CD14-positive monocyte (primary cell): ENCODE measurements around the gene USP25. TPM values are rescaled to one million over a fixed set of nuclear protein-coding genes. Genes with fewer than 3 reads are reported as not detected.

Source experiments
- DNase-seq, 3 donors: peaks; one replicate each; pipeline ENCODE4 v3.0.0-alpha.2; 2011 to 2022
- H2AFZ ChIP-seq: 2 replicates; pipeline ENCODE4 v1.6.0; 2012; ENCODE audit warnings: mild to moderate bottlenecking, low read depth, low read length, inconsistent platforms; ENCODE audit not compliant: insufficient read depth, poor library complexity, severe bottlenecking
- H3K27ac ChIP-seq, 2 donors: 1 replicate in 1 of 2; 2 replicates in 1 of 2; pipeline ENCODE4 v1.5.1; 2012 to 2013; ENCODE audit warnings: low read length in 2 of 2, control low read depth in 1 of 2, inconsistent platforms in 1 of 2, low read depth in 1 of 2, mild to moderate bottlenecking in 1 of 2
- H3K27me3 ChIP-seq, 2 donors: one replicate each; pipeline versions ENCODE4 v1.6.0 to v1.6.1; 2011 to 2013; ENCODE audit warnings: low read length in 2 of 2; ENCODE audit not compliant: control insufficient read depth in 2 of 2, insufficient read depth in 2 of 2
- H3K36me3 ChIP-seq, 2 donors: replicated peaks in 1 of 2; 1 replicate in 1 of 2; 2 replicates in 1 of 2; pipeline versions ENCODE4 v1.5.1 to v1.6.1; 2012 to 2013; ENCODE audit warnings: low read length in 2 of 2, control low read depth in 1 of 2, inconsistent platforms in 1 of 2, mild to moderate bottlenecking in 1 of 2; ENCODE audit not compliant: insufficient read depth in 2 of 2, control insufficient read depth in 1 of 2
- H3K4me1 ChIP-seq, 2 donors: 1 replicate in 1 of 2; 2 replicates in 1 of 2; pipeline versions ENCODE4 v1.5.1 to v1.6.1; 2012 to 2013; ENCODE audit warnings: low read length in 2 of 2, control low read depth in 1 of 2, inconsistent platforms in 1 of 2, mild to moderate bottlenecking in 1 of 2, moderate library complexity in 1 of 2; ENCODE audit not compliant: insufficient read depth in 2 of 2, control insufficient read depth in 1 of 2
- H3K4me2 ChIP-seq: replicated peaks from 2 replicates; pipeline ENCODE3; 2012; ENCODE audit warnings: low read length, moderate library complexity, mild to moderate bottlenecking; ENCODE audit not compliant: poor library complexity, severe bottlenecking; ENCODE audit errors: extremely low read depth
- H3K4me3 ChIP-seq, 3 experiments: fragments of 200-600 bp in 1 of 3; sonication (generic) in 1 of 3; replicated peaks in 1 of 3; 1 replicate in 2 of 3; 2 replicates in 1 of 3; pipeline ENCODE4 v1.5.1; 2011 to 2013; ENCODE audit warnings: low read length in 3 of 3, mild to moderate bottlenecking in 3 of 3, control low read depth in 2 of 3, low read depth in 2 of 3, inconsistent platforms in 1 of 3, moderate library complexity in 1 of 3
- H3K79me2 ChIP-seq: 2 replicates; pipeline ENCODE4 v1.6.0; 2012; ENCODE audit warnings: mild to moderate bottlenecking, control low read depth, inconsistent platforms, low read length, moderate library complexity; ENCODE audit not compliant: insufficient read depth
- H3K9ac ChIP-seq: 2 replicates; pipeline ENCODE4 v1.6.0; 2017; ENCODE audit warnings: low read length, mild to moderate bottlenecking; ENCODE audit not compliant: insufficient read depth, poor library complexity, severe bottlenecking
- H3K9me3 ChIP-seq, 2 donors: replicated peaks in 1 of 2; 1 replicate in 1 of 2; 2 replicates in 1 of 2; pipeline versions ENCODE4 v1.5.1 to v1.6.1; 2012 to 2013; ENCODE audit warnings: low read length in 2 of 2, control low read depth in 1 of 2; ENCODE audit not compliant: control insufficient read depth in 1 of 2, insufficient read depth in 1 of 2
- H4K20me1 ChIP-seq: 2 replicates; pipeline ENCODE4 v1.6.0; 2012; ENCODE audit warnings: mild to moderate bottlenecking, low read length, control low read depth, moderate library complexity; ENCODE audit not compliant: insufficient read depth
- H3K27ac Mint-ChIP-seq, 7 donors: one replicate each; pipeline ENCODE4 v1.8.0; 2020; ENCODE audit warnings: mild to moderate bottlenecking in 7 of 7, mixed read lengths in 7 of 7, moderate library complexity in 6 of 7, inconsistent platforms in 2 of 7
- H3K27me3 Mint-ChIP-seq, 3 donors: one replicate each; pipeline ENCODE4 v1.8.0; 2021 to 2022; ENCODE audit warnings: low read depth in 3 of 3, mild to moderate bottlenecking in 3 of 3, mixed read lengths in 3 of 3, moderate library complexity in 3 of 3, inconsistent platforms in 1 of 3
- H3K36me3 Mint-ChIP-seq, 2 donors: one replicate each; pipeline ENCODE4 v1.8.0; 2020; ENCODE audit warnings: mixed read lengths in 2 of 2, inconsistent platforms in 1 of 2, mild to moderate bottlenecking in 1 of 2
- H3K4me1 Mint-ChIP-seq: one replicate; pipeline ENCODE4 v1.8.0; 2020; ENCODE audit warnings: mild to moderate bottlenecking, mixed read lengths
- H3K4me3 Mint-ChIP-seq, 2 donors: one replicate each; pipeline ENCODE4 v1.8.0; 2020; ENCODE audit warnings: mild to moderate bottlenecking in 2 of 2, mixed read lengths in 2 of 2, moderate library complexity in 1 of 2
- H3K9me3 Mint-ChIP-seq, 7 donors: one replicate each; pipeline ENCODE4 v1.8.0; 2020 to 2022; ENCODE audit warnings: mixed read lengths in 7 of 7, mild to moderate bottlenecking in 6 of 7, moderate library complexity in 6 of 7, inconsistent platforms in 2 of 7
- WGBS: methylation state at CpG from one replicate; pipeline ENCODE4 v1.1.5; 2013; ENCODE audit warnings: missing lambda C conversion rate; ENCODE audit not compliant: insufficient coverage; 5-methylcytosine and 5-hydroxymethylcytosine counted together
- intact Hi-C, 2 donors: fragments of 100-400 bp; cut with micrococcal nuclease; formaldehyde crosslinking; loops; one replicate each; pipeline versions ENCODE4 v1.15.0 to v1.15.1; 2023
- polyA plus RNA-seq, 3 donors: library from polyadenylated mRNA; depleted of rRNA in 1 of 3; unstranded in 2 of 3; stranded (reverse) in 1 of 3; fragments of 300-500 nt in 2 of 3; fragments of >200 nt in 1 of 3; fragmentation: Illumina TruSeq in 2 of 3; gene quantifications; 1 replicate in 2 of 3; 2 replicates in 1 of 3; pipeline ENCODE4 v1.2.3, GENCODE V29; 2012 to 2021
- TF ChIP-seq, protein P1 (sequence below): fragments of 200-600 bp; IDR thresholded peaks from one replicate; pipeline ENCODE4 v1.8.0; 2022; ENCODE audit warnings: antibody characterized with exemption, mild to moderate bottlenecking

USP25 gene
- polyA plus RNA-seq, 3 donors = 7.2 to 15.6 (median 9.6) TPM

DNA sequence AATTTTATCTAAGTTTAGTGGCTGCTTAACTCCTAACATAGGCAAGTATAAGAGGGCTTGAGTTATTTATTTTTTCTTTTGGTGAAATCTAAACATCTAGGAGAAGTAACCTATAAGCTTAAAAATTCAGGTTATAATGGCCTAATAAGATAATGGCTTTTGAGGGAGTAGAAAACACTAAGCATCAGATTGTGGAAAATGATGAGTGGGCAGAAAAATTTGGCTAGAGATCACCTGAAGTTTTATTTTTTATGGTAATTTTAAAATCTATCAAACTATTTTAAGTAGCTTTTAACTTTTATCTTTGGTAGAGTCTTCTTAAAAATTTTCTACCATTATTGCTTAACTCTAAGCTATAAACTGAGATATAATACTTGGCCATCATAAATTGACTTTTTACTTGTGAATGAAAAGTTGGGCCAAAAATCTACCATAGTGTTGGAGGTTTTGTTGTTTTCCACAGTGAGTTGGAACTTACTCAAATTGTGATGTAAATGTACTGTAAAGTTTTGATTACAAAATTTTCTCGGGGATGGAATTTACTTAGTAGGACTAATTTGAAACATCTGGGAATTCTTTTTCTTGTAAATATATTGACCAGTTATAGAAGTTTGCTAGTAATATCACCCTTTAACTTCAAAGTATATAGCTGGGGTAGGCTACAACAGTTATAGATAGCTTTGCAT lies 63.9 kb downstream of the USP25 start:
- no peaks in the 10 kb centered on the region for H3K27me3 ChIP-seq
- peaks cover 15 to 62% of the 10 kb centered on the region in 2 donors for H3K36me3 ChIP-seq
- H3K27ac ChIP-seq = no peak overlapping the region
- Mint-ChIP-seq H3K27ac (no peak overlapping the region), H3K4me1 (peaks cover 6% of the 10 kb centered on the region), H3K9me3 (no peaks in the 10 kb centered on the region), H3K36me3 (peaks cover 46% of the 10 kb centered on the region in 2 donors), H3K27me3 (no peaks in the 10 kb centered on the region), H3K4me3 (no peak overlapping the region)
- no peaks in the 10 kb centered on the region for H3K4me1 ChIP-seq
- no CpG with 5 or more reads among the region's 1 CpG for WGBS
- no peak overlapping the region for H2AFZ ChIP-seq
- H3K9me3 ChIP-seq = no peaks in the 10 kb centered on the region
- no peak for DNase-seq
- intact Hi-C loops = no loop called here
- TF ChIP-seq, protein P1, sequence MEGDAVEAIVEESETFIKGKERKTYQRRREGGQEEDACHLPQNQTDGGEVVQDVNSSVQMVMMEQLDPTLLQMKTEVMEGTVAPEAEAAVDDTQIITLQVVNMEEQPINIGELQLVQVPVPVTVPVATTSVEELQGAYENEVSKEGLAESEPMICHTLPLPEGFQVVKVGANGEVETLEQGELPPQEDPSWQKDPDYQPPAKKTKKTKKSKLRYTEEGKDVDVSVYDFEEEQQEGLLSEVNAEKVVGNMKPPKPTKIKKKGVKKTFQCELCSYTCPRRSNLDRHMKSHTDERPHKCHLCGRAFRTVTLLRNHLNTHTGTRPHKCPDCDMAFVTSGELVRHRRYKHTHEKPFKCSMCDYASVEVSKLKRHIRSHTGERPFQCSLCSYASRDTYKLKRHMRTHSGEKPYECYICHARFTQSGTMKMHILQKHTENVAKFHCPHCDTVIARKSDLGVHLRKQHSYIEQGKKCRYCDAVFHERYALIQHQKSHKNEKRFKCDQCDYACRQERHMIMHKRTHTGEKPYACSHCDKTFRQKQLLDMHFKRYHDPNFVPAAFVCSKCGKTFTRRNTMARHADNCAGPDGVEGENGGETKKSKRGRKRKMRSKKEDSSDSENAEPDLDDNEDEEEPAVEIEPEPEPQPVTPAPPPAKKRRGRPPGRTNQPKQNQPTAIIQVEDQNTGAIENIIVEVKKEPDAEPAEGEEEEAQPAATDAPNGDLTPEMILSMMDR = no peak
- peaks cover 100% of the 10 kb centered on the region for H4K20me1 ChIP-seq
- no peak overlapping the region for H3K4me3 ChIP-seq
- H3K9ac ChIP-seq = no peak overlapping the region
- no peak overlapping the region for H3K4me2 ChIP-seq
- H3K79me2 ChIP-seq = peaks cover 38% of the 10 kb centered on the region

DNA sequence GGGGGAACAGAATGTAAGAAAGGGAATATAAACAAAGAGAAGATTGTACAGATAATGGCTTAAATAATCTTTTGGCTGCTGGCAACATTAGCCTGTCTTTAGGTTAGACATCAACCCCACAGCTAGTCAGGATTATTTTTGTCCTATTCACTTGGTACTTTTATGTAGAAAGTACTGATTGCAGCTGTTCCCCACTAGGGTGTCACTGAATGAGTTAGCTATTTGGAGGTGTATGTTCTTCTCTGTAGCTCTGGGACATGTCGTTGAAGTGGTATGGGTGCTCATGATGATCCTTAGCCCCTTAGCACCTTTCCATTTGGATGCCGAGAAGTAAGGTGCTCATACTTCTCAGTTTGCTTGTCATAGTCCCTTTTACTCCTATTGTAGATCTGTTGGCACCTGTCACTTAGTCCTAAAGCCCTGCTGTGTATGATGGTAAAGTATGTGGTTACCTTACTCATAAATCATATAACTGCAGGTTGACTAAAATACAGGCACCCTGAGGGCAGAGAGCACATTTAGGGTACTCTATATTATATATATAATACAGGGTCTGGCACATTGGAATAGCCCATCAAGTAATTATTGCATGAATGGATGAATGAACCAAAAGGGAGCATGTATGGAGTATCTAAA lies 64.6 kb downstream of the USP25 start:
- H3K4me1 ChIP-seq = no peaks in the 10 kb centered on the region
- TF ChIP-seq, protein P1 = no peak
- no peak overlapping the region for H2AFZ ChIP-seq
- no peak overlapping the region for H3K4me2 ChIP-seq
- Mint-ChIP-seq H3K4me1 (peaks cover 6% of the 10 kb centered on the region), H3K27ac (no peak overlapping the region), H3K36me3 (peaks cover 46 to 47% of the 10 kb centered on the region in 2 donors), H3K9me3 (no peaks in the 10 kb centered on the region), H3K4me3 (no peak overlapping the region), H3K27me3 (no peaks in the 10 kb centered on the region)
- H3K4me3 ChIP-seq = no peak overlapping the region
- no peak overlapping the region for H3K9ac ChIP-seq
- DNase-seq = no peak
- peaks cover 100% of the 10 kb centered on the region for H4K20me1 ChIP-seq
- H3K27me3 ChIP-seq = no peaks in the 10 kb centered on the region
- no peak overlapping the region for H3K27ac ChIP-seq
- intact Hi-C loops = no loop called here
- no peaks in the 10 kb centered on the region for H3K9me3 ChIP-seq
- no CpG with 5 or more reads among the region's 2 CpGs for WGBS
- peaks cover 38% of the 10 kb centered on the region for H3K79me2 ChIP-seq
- peaks cover 15 to 69% of the 10 kb centered on the region in 2 donors for H3K36me3 ChIP-seq
